ENCODE results near the gene ASB13. TPM values are rescaled to one million over a fixed set of nuclear protein-coding genes. Genes with fewer than 3 reads are reported as not detected.

ASB13 gene
- total and polyA plus RNA-seq, 2 of the 13 experiments (the other 11 are each of a cell fraction or from before 2014, with no cell fraction given), result 9.3 to 15.4 TPM

- TF ChIP-seq GATA4 (IDR thresholded peaks at IDR 0.05; ENCODE audit: borderline replicate concordance, low read depth) (no peak; the same call in 1 of the 2 replicates), POLR2A (IDR thresholded peaks at IDR 0.05; ENCODE audit: insufficient read depth in 1 of 2, low read depth in 2 of 2, low read length in 2 of 2) (peak; percentile 50 to 73), MAFF (IDR thresholded peaks at IDR 0.05; ENCODE audit: low read depth, low read length) (no peak), CHCHD3 (CRISPR knock-in tag; IDR thresholded peaks at IDR 0.05) (no peak), SKIL (CRISPR knock-in tag; IDR thresholded peaks at IDR 0.05; ENCODE audit: borderline replicate concordance) (peak; percentile 80), MBNL3 (CRISPR knock-in tag; conservative IDR thresholded peaks at IDR 0.05) (no peak), ZNF281 (CRISPR knock-in tag; IDR thresholded peaks at IDR 0.05; ENCODE audit: borderline replicate concordance) (peak; percentile 98), ZNF33B (CRISPR knock-in tag; IDR thresholded peaks at IDR 0.05) (no peak), ZNF501 (CRISPR knock-in tag; IDR thresholded peaks at IDR 0.05) (peak; percentile 87), PTBP1 (IDR thresholded peaks at IDR 0.05; ENCODE audit: low read depth, low read length, poor library complexity, severe bottlenecking) (no peak), ZNF841 (CRISPR knock-in tag; IDR thresholded peaks at IDR 0.05; ENCODE audit: borderline replicate concordance) (no peak), ZMYM3 (CRISPR knock-in tag; IDR thresholded peaks at IDR 0.05) (peak; percentile 75; the same call in 1 of the 2 replicates), ZNF124 (CRISPR knock-in tag; IDR thresholded peaks at IDR 0.05) (no peak), NR2F1 (CRISPR knock-in tag; IDR thresholded peaks at IDR 0.05) (no peak; a peak in 3 of 4 replicates), PAXIP1 (CRISPR knock-in tag; conservative IDR thresholded peaks at IDR 0.05) (peak; percentile 89), RFX1 (IDR thresholded peaks at IDR 0.05) (no peak), ZNF496 (CRISPR knock-in tag; IDR thresholded peaks at IDR 0.05; ENCODE audit: insufficient replicate concordance) (no peak), REL (CRISPR knock-in tag; conservative IDR thresholded peaks at IDR 0.05) (no peak), FIP1L1 (IDR thresholded peaks at IDR 0.05; ENCODE audit: borderline replicate concordance, insufficient read depth, low read depth, low read length) (0 out of 2 replicates have a peak, but pooled peaks have one; percentile 63), ARNT2 (CRISPR knock-in tag; IDR thresholded peaks at IDR 0.05; ENCODE audit: low read depth) (peak; percentile 58), ZSCAN22 (CRISPR knock-in tag; IDR thresholded peaks at IDR 0.05) (no peak)
Observed at GRCh38 chr10:5692461-5693358, 26.3 kb upstream of the ASB13 start (continued).
